Lower leg skin (tissue), 4 donors: ENCODE data around the gene TMEM217. TPM values are rescaled to one million over a fixed set of nuclear protein-coding genes. Genes with fewer than 3 reads are reported as not detected.

Experiments
- DNase-seq, 2 donors: peaks; one replicate each; pipeline ENCODE4 v3.0.0-alpha.2; 2019; ENCODE audit warnings: low spot score in 2 of 2
- H3K4me3 ChIP-seq: fragments of 200-600 bp; sonication (generic); 2 replicates; pipeline ENCODE4 v1.5.1; 2017; ENCODE audit warnings: mild to moderate bottlenecking, low read depth; ENCODE audit not compliant: poor library complexity, severe bottlenecking
- CTCF ChIP-seq, 3 donors: fragments of 450-650 bp; IDR thresholded peaks; one replicate each; pipeline ENCODE4 v1.5.1; 2016; ENCODE audit warnings: antibody characterized with exemption in 3 of 3, mild to moderate bottlenecking in 3 of 3, moderate library complexity in 2 of 3
- POLR2A ChIP-seq, 2 donors: fragments of 450-650 bp; IDR thresholded peaks; one replicate each; pipeline ENCODE4 v1.6.1; 2016 to 2017; ENCODE audit warnings: antibody characterized with exemption in 2 of 2, mild to moderate bottlenecking in 1 of 2, moderate library complexity in 1 of 2
- WGBS, 2 donors: methylation state at CpG; one replicate each; pipeline ENCODE4 v1.1.5; 2018; 5-methylcytosine and 5-hydroxymethylcytosine counted together
- intact Hi-C: fragments of 100-400 bp; cut with DNase I; formaldehyde crosslinking; loops from one replicate; pipeline ENCODE4 v1.15.0; 2023; ENCODE audit warnings: low total_unique reads
- total RNA-seq, 4 donors: library from RNA; depleted of rRNA; stranded (reverse); fragments of >200 nt; gene quantifications; one replicate each; pipeline ENCODE4 v1.1.0, GENCODE V29; 2016

Gene TMEM217
- total RNA-seq, 4 donors from 2014 or later: 0.46 to 2.3 (median 1.0) TPM

DNA sequence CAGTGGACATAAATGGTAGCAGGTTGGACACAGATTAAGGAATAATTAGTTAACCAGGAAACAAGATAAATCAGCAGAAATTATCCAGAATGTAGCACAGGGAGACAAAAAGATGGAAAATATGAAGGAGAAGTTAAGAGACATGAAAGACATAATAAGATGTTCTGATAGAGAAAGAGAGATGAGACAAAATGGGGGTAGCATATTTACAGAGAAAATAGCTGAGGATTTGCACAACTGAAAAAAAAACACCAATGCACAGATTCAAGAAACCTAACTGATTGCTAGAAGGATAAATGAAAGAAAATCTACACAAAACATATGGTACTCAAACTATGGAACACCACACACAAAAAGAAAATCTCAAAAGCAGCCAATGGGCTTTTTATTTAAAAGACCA is 35.0 kb downstream of the TMEM217 start:
- intact Hi-C loops: no loop called here
- DNase-seq: no peak
- no peak for TF ChIP-seq POLR2A (IDR thresholded peaks at IDR 0.05)
- no peak for TF ChIP-seq CTCF (IDR thresholded peaks at IDR 0.05)
- no peak overlapping the region for H3K4me3 ChIP-seq

GRCh38 chr6:37222125-37222967 is 35.6 kb downstream of the TMEM217 start:
- TF ChIP-seq CTCF (IDR thresholded peaks at IDR 0.05) (no peak), POLR2A (IDR thresholded peaks at IDR 0.05) (no peak)
- WGBS, 2 donors: 1 to 3% methylated on average over 17 to 25 of the region's 39 CpGs
- DNase-seq: peak; percentile 54 to 91
- intact Hi-C loops: no loop called here
- peak overlapping the region; percentile 53 for H3K4me3 ChIP-seq

DNA sequence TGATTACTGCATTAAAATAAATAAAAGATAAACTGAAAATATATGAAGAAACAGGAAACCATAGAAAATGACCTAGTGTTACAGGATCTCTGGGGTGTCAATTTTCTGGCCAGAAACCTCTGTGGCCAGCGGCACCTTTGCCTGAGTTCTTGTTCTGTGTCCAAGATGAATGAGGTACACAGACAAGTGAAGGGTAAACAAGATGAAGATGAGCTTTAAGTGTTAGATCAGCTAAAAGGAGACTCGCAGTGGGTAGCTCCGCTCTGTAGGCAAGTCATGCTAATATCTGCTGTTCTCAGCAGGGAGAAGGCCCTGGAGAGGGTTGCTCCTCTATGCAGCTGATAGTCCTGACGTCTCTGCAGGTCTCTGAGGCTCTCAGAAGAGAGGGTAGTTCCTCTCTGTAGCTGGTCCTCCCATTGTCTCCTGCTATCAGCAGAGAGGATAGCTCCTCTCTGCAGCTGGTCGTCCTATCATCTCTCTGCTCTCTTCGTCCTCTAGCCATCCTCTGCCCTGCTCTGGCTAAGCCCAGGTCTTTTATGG is 36.3 kb downstream of the TMEM217 start:
- TF ChIP-seq POLR2A (IDR thresholded peaks at IDR 0.05) (no peak), CTCF (IDR thresholded peaks at IDR 0.05) (no peak)
- no peak overlapping the region for H3K4me3 ChIP-seq
- intact Hi-C loops: no loop called here
- DNase-seq: no peak
- 57 to 63% methylated on average over 6 of the region's 6 CpGs for WGBS, 2 donors

DNA sequence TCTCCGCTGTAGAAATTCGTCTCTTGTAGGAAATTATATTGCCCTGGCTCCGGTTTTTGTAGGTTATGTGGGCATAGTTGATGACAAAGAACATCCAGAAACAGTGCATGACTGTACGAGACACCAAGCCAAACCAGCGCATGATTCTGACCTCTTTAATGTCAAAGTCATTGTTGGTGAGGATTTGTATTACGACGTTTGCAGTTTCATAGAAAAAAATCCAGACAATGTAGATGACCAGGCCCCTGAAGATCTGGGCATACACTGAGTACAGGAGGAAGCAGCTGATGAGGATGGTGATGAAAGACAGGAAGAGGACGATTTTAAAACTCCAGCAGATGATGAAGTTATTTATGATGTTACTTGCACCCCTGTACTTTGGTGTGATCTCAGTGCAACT is 39.4 kb downstream of the TMEM217 start:
- TF ChIP-seq POLR2A (IDR thresholded peaks at IDR 0.05) (no peak), CTCF (IDR thresholded peaks at IDR 0.05) (no peak)
- WGBS, 2 donors: 81 to 82% methylated on average over 8 of the region's 8 CpGs
- H3K4me3 ChIP-seq: no peak overlapping the region
- no peak for DNase-seq
- intact Hi-C loops: no loop called here

DNA sequence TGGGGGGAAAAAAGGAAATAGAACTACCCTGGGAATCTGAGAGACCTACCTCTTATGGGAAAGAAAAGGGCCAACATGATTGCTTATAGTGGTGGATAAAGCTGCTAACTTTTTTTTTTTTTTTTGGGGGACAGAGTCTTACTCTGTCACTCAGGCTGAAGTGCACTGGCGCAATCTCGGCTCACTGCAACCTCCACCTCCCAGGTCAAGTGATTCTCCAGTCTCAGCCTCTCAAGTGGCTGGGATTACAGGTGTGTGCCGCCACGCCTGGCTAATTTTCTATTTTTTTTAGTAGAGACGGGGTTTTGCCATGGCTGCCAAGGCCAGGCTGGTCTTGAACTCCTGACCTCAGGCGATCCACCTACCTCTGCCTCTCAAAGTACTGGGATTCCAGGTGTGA is 39.9 kb downstream of the TMEM217 start:
- DNase-seq: peak in 1 of 2 donors; percentile 45
- H3K4me3 ChIP-seq: no peak overlapping the region
- intact Hi-C loops: no loop called here
- WGBS, 2 donors: 92% methylated on average over 6 of the region's 6 CpGs
- TF ChIP-seq POLR2A (IDR thresholded peaks at IDR 0.05) (no peak), CTCF (IDR thresholded peaks at IDR 0.05) (no peak)
